HG03045 (cell line): ENCODE results near the gene LEUTX.
"Not testable (repeated sequence)": the region's sequence is repeated elsewhere in the genome, so short reads cannot be mapped to it uniquely, and the experiment has no call there.

Experiments
- ATAC-seq: cut with Tn5 transposase; IDR thresholded peaks from one replicate; pipeline ENCODE4 v1.9.1; 2021; ENCODE audit warnings: mild to moderate bottlenecking, moderate library complexity; ENCODE audit not compliant: unreplicated experiment

Gene LEUTX

GRCh38 chr19:39778763-39779162 lies at the start of gene LEUTX:
LEUTX (plus strand) TSS chr19:39778854; CDS start chr19:39778921, 67 bp downstream.
- no peak for ATAC-seq

- ATAC-seq: no peak
Observed at GRCh38 chr19:39729594-39729993, 49.1 kb upstream of the LEUTX start.

GRCh38 chr19:39731685-39732084 lies 47.0 kb upstream of the LEUTX start:
- no peak for ATAC-seq

GRCh38 chr19:39733841-39734240 lies 44.8 kb upstream of the LEUTX start:
- ATAC-seq: no peak

GRCh38 chr19:39735688-39736087 lies 43.0 kb upstream of the LEUTX start:
- no peak for ATAC-seq

GRCh38 chr19:39736088-39736487 lies 42.6 kb upstream of the LEUTX start:
- no peak for ATAC-seq

GRCh38 chr19:39737351-39737750 lies 41.3 kb upstream of the LEUTX start:
- no peak for ATAC-seq

GRCh38 chr19:39737891-39738290 lies 40.8 kb upstream of the LEUTX start, which contains the start of gene CLC:
CLC (minus strand) TSS chr19:39738029; CDS start chr19:39737952, 77 bp downstream.
- ATAC-seq: no peak

GRCh38 chr19:39738814-39739213 lies 39.8 kb upstream of the LEUTX start:
- ATAC-seq: no peak

- ATAC-seq: no peak
Observed at GRCh38 chr19:39740395-39740794, 38.3 kb upstream of the LEUTX start.

GRCh38 chr19:39745643-39746042 lies 33.0 kb upstream of the LEUTX start:
- no peak for ATAC-seq

GRCh38 chr19:39746836-39747529 lies 31.7 kb upstream of the LEUTX start:
- ATAC-seq: no peak

- no peak for ATAC-seq
Observed at GRCh38 chr19:39749981-39750380, 28.7 kb upstream of the LEUTX start.

- no peak for ATAC-seq
Observed at GRCh38 chr19:39752390-39752789, 26.3 kb upstream of the LEUTX start.

- ATAC-seq: no peak
Observed at GRCh38 chr19:39752795-39753194, 25.9 kb upstream of the LEUTX start.

GRCh38 chr19:39754544-39754943 lies 24.1 kb upstream of the LEUTX start:
- no peak for ATAC-seq

GRCh38 chr19:39754971-39755370 lies 23.7 kb upstream of the LEUTX start:
- ATAC-seq: no peak

- ATAC-seq: no peak
Observed at GRCh38 chr19:39759457-39760184, 19.0 kb upstream of the LEUTX start.

GRCh38 chr19:39761851-39762250 lies 16.8 kb upstream of the LEUTX start:
- ATAC-seq: not testable (repeated sequence)

- ATAC-seq: no peak
Observed at GRCh38 chr19:39765091-39766076, 13.3 kb upstream of the LEUTX start.

GRCh38 chr19:39768334-39768733 lies 10.3 kb upstream of the LEUTX start:
- ATAC-seq: no peak
